IPS-18c (cell line): ENCODE measurements around the gene NECAB3.

Experiments used
- H3K4me3 ChIP-seq: 2 replicates; pipeline ENCODE4 v1.7.0; 2013; ENCODE audit warnings: low read depth, mild to moderate bottlenecking, low read length, moderate library complexity; ENCODE audit not compliant: insufficient read depth
- H3K9me3 ChIP-seq: one replicate; pipeline ENCODE4 v1.6.1; 2013; ENCODE audit warnings: mild to moderate bottlenecking, low read length, moderate library complexity; ENCODE audit not compliant: control insufficient read depth, insufficient read depth

NECAB3 gene

DNA sequence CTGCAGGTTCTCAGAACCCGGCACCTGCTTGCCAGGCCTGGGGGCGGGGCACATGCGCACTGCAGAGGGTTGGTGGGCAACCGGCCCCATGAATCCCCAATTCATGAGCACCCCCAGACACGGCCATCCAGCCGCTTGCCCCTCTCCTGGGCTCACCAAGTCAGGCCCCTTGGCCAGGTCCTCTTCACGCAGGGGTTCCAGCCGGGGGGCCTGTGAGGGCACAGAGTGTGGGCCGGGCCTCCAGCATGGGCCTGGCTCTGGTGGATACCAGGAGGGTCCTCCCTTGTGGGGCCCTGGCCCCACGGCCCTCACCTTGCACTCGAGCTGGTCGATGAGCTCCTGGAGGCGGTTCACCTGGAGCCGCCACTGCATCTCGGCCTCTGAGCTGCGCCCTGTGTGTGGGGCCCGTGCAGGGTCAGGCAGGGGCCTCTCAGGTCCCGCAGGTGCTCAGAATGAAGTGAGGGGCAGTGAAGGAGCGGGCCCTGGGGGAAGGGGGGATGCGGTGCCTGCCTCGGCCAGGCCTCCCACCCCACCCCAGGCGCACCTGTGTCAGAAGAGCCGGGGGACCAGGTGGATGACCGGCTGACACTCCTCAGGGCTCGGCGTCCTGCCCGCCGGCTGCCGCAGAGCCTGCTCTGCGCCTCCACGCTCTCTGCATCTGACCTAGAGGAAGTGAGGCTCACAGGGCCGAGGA is 14.7 kb downstream of the NECAB3 start:
- Histone ChIP-seq H3K4me3 (no peak overlapping the region), H3K9me3 (no peaks in the 10 kb centered on the region)

DNA sequence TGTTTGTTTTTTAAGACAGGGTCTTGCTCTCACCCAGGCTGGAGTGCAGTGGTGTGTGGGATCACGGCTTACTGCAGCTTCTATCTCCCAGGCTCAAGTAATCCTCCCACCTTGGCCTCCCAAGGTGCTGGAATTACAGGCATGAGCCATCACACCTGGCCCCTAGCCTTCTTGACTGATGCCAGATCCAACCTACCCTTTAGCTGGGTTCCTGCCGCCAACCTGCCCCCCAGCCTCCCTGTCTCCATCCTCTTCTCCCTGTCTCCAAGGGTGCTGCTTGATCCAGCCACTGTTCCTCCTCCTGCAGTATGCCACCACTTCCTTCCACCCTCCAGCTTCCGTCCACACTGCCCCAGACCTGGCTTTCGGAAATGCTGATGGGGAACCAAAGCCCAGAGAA is 15.3 kb downstream of the NECAB3 start:
- H3K4me3 ChIP-seq, result no peak overlapping the region
- no peaks in the 10 kb centered on the region for H3K9me3 ChIP-seq

GRCh38 chr20:33658510-33658909 is 15.7 kb downstream of the NECAB3 start:
- no peaks in the 10 kb centered on the region for H3K9me3 ChIP-seq
- no peak overlapping the region for H3K4me3 ChIP-seq

- H3K9me3 ChIP-seq, result no peaks in the 10 kb centered on the region
- H3K4me3 ChIP-seq, result no peak overlapping the region
Observed at GRCh38 chr20:33657704-33658095, 16.5 kb downstream of the NECAB3 start.

DNA sequence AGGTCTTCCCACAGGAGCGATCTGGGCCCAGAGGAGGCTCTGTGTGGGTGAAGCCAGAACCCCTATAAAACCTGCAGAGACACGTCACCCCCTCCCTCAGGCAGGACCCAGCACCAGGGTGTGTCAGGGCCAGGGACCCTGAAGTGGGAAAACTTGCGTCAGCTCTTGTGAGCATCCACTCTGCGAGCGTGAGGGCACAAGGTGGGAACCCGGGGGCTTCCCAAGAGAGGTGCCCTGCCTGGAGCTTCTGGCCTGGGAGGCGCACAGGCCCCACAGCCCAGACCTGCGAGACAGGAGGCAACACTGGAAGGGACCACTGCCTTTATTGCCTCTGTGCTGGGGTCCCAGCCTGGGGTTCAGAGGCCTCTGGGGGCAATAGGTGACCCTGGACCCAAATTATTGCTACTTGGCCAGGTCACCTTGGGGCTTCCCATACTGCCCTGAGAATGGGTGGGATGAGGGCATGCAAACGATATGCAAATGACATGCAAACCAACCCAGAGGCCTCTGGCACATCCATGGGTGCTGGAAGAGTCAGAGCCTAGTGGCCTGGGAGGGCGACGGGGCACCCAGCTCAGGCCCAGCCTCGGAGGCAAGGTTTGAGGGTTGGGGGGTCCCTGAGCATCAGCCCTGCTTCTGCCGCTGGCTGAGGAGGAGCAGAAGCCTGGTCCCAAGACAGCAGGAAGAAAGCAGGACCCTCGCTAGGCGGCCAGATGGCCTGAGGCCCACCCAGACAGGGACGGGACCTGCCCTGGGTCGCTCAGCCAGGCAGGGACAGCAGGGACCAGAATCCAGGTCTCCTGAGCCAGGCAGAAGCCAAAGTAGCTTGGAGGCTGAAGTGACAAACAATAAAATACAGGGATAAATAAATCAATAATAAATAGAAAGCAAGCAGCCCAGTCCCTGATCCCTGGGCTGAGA is 17.2 kb downstream of the NECAB3 start:
- H3K4me3 ChIP-seq, result no peak overlapping the region
- no peaks in the 10 kb centered on the region for H3K9me3 ChIP-seq

DNA sequence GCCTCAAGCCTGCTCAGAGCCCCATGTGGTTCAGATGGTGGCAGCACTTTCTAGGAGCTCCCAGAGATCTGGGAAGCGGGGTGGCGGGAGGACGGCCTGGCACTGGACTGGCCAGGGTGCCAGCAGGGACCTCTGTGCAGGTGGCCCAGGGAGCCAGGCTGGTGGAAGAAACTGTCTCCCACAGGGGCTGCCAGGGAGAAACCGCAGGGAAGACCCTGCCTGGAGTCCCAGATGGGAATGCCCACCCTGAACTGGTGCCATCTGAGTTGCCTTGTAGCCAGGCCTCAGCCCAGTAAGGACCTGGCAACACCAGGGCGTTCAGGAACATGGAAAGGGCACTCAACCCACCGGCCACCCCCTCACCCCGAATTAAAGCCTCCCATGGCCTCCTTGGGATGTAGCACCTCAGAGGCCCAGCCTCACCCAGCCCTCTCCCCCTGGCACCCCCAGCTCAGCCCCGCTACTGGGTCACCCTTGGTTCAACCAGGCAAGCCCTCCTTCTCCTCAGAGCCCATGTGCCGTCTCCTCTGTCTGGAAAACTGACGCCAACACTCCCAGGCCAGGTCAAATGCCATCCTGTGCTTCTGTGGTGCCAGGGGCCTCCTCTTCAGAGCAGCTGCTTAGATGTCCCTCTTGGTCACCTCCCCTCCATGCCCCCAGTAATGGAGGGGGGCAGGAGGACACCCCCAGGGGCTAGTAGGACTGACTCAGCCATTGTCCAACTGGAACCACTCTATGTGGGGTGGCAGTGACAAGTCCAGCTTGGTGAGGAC is 18.0 kb downstream of the NECAB3 start:
- H3K4me3 ChIP-seq, result no peak overlapping the region
- H3K9me3 ChIP-seq, result no peaks in the 10 kb centered on the region

DNA sequence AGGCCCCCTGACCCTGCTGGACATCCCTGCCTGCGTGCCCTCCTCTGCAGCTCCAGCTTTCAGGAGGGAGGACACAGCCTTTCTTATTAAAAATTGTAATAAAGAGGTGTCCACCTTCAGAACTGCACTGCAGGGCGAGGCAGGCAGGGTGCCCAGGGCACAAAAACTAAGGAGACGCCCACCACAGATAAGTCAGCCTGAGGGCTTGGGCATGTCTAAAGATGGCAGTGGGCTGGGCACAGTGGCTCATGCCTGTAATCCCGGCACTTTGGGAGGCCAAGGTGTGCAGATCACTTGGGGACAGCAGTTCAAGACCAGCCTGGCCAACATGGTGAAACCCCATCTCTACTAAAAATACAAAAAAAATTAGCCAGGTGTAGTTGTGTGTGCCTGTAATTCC is 19.1 kb downstream of the NECAB3 start:
- Histone ChIP-seq H3K9me3 (no peaks in the 10 kb centered on the region), H3K4me3 (no peak overlapping the region)

DNA sequence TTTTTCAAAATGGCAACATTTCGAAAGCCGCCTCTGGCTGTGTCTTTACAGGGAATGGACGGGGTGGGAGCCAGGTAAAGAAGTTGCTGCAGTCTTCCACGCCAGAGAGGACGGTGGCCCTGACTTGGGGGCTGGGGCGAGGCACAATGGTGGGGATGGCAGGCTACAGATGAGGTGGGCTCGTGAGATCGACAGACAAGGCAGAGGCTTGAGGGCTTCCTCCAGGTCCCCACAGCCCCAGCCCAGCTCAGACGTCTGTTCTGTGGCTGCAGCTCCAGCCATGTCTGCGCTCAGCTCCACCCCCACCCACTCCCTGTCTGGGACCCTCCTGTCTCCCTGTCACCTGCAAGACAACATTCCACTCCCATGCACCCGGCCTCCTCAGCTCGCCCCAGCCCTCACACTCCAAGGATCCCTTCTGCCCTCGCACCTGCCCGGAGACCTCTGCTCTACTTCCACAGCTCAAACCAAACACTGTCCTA is 19.5 kb downstream of the NECAB3 start:
- H3K4me3 ChIP-seq, result no peak overlapping the region
- no peaks in the 10 kb centered on the region for H3K9me3 ChIP-seq

GRCh38 chr20:33653900-33654596 is 20.2 kb downstream of the NECAB3 start:
- Histone ChIP-seq H3K4me3 (no peak overlapping the region), H3K9me3 (no peaks in the 10 kb centered on the region)

DNA sequence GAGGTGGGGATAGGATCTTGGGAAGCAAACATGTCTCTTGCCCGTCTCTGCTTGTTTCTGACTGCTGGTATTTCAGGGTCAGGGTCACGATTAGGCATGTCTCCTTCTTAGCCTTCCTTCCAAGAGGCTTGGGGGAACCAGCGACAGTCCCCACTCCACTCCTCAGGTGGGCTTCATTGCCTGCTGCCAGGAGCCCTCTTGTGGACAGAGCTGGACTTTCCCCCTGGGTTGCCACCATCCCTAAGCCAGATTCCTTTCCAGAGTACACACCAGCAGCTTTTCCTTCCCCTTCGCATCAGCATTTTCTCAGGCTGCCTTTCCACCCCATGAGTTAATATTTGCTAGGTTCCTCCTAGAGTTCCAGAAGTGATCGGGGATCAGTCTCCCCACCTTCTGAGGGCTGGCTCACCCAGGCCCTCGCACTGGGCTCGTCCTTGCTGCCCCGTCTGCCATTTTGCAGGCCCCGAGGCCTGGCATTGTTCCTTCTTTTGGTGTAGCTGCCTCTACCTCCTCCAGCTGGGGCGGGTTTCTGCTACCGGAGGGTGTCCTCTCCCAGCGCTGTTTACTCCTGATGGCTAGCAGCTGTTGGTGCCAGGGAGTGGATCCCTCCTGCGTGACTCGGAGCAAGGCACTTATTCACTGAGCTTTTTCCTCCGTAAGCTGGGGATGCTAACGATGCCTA is 20.9 kb downstream of the NECAB3 start:
- Histone ChIP-seq H3K9me3 (no peaks in the 10 kb centered on the region), H3K4me3 (no peak overlapping the region)

GRCh38 chr20:33651562-33652048 is 22.6 kb downstream of the NECAB3 start:
- Histone ChIP-seq H3K9me3 (no peaks in the 10 kb centered on the region), H3K4me3 (no peak overlapping the region)

GRCh38 chr20:33650753-33651561 is 23.3 kb downstream of the NECAB3 start:
- no peaks in the 10 kb centered on the region for H3K9me3 ChIP-seq
- H3K4me3 ChIP-seq, result no peak overlapping the region

- Histone ChIP-seq H3K4me3 (no peak overlapping the region), H3K9me3 (no peaks in the 10 kb centered on the region)
Observed at GRCh38 chr20:33650111-33650752, 24.0 kb downstream of the NECAB3 start.

- H3K9me3 ChIP-seq, result no peaks in the 10 kb centered on the region
- H3K4me3 ChIP-seq, result no peak overlapping the region
Observed at GRCh38 chr20:33649201-33649681, 25.0 kb downstream of the NECAB3 start.

GRCh38 chr20:33648396-33649004 is 25.7 kb downstream of the NECAB3 start:
- Histone ChIP-seq H3K4me3 (no peak overlapping the region), H3K9me3 (no peaks in the 10 kb centered on the region)
